HT-29 (cell line): Measurements from ENCODE around the gene ROBO2. TPM values are rescaled to one million over a fixed set of nuclear protein-coding genes. Genes with fewer than 3 reads are reported as not detected.

Experiments used
- DNase-seq: peaks from one replicate; pipeline ENCODE4 v3.0.0-alpha.2; 2015; ENCODE audit warnings: low spot score
- total RNA-seq: library from RNA; depleted of rRNA; stranded (reverse); fragments of >200 nt; shearing (Covaris generic); gene quantifications from 2 replicates; pipeline ENCODE4 v1.2.3, GENCODE V29; 2014

The ROBO2 gene
- total RNA-seq, 1 experiment from 2014 or later = 2.8 TPM

DNA sequence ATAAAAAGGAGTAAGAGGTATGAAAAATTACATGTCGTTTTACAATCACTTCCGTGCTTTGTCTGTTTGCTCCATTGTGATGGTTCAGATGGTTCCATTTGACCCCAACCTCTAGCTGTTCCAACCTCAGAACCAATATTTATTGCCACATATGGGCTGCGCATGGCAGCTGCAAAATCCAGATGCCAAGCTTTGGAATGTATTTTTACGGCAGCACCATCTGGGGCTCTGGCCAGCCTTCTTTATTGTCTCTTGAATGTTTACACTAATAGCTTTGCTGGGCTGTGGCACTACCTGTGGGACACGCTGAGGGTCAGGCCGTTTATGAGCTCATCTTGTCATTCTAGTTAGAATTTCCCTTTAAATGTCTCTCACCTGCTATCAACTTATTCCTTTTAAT is 219.8 kb downstream of the ROBO2 start:
- DNase-seq = no peak

DNA sequence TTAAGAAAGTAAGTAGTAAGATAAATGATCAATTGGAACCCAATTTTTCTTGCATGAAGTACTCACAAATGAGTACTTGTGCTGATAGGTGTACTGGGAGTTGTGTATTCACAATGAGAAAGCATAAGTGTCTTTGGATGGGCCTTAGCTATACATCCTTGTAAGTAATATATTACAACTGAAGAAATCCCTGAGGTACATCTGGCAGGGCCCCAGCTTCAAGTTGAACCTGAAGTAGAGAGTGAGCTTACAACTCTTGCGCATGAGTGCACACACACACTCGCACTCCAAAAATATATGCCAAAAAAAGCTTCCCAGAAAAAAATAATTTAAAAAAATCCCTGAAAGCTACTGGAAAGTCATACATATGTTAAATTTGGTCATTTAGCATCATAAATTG is 222.5 kb downstream of the ROBO2 start:
- no peak for DNase-seq

DNA sequence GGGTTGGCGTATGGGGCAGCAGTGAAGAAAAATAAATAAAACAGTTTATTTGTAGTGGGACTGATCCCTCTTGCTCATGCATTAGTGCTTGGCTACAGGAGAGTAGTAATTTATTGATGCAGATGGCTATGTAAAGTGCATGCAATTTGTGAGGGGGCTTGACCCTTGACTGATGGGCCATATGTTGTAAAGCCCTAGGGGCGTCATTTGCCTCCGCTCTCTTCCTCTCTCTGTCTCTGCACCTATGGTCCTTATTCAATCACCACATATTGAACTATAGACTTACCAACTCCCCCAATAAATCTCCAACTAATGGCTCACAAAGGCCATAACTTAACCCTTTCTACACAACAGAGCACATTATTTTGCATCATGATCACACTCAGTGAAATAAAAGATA is 227.7 kb downstream of the ROBO2 start:
- no peak for DNase-seq

DNA sequence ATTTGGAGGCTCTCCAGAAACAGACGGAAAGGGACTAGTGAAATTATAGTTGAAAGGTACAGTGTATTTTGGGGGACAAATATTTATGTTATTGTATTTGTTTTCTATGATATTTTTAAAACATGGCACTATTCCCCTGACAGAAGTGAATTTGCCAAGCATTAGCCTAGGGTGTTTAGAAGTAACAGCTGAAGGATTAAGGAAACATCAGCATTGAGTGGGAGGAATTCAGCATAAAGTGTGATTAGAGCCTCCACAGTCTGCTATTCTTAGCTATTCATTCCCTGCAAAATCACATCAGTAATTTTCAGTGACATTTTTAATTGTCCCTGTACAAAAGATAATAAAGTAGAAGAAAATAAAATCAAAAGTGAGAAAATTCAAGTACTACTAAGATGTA is 231.4 kb downstream of the ROBO2 start:
- no peak for DNase-seq

DNA sequence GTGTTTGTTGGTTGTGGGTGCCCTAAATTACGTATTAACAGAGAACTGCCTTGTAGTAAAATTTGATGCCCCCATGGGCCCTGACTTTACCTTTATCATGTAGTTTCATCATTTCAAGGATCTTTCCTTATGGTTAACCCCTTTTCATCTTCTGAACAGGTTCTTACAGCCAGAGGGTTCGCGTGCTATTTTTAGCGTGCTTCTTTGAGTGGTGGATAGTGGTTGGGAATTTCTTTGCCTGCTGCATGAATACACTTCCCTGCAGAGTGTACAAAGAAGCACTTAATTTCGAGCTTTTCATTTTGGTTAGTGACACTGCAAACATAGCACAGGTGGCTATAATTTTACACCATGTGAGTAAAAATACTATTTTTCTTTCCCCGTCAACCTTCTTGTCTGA is 231.8 kb downstream of the ROBO2 start:
- DNase-seq = no peak

DNA sequence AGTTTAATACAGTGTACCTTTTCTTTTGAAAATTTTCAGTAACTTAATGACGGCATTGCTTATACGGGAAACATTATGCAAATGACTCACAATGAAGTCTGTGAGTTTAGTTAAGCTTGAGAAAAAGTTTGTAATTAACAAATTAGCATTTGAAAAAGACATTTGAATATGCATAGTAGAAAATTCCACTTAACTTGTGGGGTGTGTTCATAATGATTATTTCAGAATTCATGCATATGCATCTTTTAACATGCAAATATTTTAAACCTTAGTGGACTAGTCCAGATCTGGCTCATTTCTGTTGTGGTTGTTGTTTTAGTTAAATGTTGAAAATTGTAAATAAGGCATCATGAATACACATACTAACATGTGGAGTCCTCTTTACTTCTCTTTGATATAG is 239.4 kb downstream of the ROBO2 start:
- DNase-seq = no peak

DNA sequence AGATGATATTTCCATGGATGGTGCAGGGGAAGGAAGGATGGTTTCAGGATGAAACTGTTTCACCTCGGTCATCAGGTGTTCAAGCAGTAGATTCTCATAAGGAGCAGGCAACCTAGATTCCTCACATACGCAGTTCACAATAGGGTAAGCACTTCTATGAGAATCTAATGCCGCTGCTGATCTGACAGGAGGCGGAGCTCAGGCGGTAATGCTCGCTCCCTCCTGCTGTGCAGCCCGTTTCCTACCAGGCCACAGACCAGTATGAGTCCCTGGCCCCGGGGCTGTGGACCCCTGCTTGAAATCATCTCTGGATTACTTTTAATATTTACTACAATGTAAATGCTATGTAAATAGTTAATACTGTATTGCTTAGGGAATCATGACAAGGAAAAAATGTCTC is 241.8 kb downstream of the ROBO2 start:
- DNase-seq = no peak

DNA sequence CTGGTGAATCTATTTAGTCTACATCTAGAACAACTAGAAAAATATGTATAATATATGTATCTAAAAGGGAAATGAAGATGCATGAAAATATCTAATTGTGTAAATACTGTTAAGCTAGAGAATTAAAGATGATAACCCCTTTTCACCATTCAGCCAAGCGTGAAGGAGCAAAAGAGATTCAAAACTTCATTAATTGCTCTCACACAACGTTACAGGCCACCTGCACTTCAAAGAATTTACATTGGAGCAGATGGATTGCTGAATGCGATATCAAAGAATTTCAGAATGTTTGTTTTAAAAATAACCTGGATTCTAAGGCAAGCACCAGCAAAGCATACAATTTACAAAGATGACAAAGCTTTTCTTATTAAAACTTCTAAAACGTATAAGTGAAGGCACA is 243.2 kb downstream of the ROBO2 start:
- no peak for DNase-seq

DNA sequence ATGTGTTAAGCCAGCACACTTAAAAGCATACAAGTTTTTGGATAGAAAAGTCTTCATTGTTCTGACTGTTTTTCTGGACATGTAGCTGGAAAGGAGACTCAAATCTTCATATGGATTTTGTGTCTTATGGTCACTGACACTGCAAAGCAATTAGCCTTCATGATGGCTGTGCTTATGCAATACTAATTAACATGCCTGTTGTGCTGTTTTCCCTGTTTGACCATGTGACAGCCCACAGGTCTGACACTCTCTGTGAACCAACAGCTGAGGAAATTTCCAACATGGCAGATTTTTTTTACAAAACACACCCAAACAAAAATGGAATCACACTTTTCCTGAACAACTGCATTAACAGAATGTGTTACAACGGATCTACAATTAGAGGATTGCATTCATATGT is 248.4 kb downstream of the ROBO2 start:
- no peak for DNase-seq

DNA sequence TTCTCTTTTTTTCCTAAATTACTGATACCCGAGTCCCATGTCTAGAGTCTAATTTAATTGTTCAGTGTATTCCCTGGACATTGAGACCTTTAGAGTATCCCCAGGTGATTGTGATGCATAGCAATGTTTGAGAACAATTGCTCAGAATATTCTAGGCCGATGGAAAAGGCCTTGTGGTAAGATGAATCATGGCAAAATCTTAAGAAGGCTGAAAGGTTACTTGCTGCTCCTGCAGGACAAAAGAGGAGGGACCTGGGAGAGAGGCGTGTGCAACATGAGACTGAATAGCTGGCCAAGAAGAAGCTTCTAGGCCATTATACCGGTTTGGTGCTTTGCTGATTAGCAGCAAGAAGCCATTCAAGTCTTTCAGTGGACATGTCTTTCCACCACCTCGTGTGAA is 256.6 kb downstream of the ROBO2 start:
- no peak for DNase-seq

DNA sequence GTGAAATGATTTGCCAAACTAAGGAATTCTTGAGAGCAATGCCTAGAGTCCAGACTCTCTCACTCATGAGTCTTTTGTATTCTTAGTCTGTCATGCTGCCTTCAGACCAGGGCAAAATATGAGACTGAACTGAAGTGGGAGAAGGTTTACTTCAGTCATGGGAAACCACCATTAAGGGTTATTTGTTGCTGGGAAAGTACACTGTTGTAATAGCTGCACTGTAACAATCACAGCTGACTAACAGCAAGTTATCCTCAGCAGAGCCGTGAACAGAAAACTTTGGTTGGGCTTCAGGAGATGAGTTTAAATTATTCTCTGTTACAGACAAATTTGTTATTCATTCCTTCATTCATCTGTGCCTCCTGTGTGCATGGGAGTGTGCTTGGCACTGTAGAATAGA is 258.5 kb downstream of the ROBO2 start:
- no peak for DNase-seq

DNA sequence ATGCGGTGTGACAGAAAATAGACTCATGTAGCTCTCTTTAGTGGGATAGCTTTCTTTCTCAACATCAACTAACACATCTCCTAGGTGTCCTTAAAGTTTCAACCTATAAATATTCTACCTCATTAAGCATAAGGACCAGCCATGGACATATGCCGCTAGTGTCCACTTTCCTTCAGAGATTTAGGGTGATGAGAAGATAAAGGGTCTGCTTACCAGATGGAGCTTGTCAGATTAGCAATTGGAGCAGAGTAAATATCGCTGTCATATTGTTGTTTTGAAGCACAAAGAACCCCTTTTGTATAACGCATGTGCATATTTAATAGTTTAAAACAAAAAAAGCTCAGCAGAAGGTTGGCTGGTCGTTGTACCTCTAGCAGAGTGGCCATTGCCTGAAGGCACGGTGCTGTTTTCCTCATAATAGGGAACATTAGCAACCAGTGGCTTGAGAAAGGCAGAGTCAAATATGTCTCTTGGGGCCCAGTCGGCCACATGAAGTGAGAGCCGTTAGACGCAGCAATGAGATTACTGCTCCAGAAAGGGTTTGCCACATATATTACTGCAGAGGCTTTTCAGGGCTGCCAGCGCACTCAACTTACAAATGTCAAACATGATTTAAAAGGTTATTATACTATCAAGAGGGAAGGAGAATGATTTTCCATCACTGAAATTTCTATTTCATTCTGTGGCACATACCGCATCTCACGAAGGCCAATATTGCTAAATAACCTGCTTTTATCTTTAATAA is 264.2 kb downstream of the ROBO2 start:
- DNase-seq = no peak

DNA sequence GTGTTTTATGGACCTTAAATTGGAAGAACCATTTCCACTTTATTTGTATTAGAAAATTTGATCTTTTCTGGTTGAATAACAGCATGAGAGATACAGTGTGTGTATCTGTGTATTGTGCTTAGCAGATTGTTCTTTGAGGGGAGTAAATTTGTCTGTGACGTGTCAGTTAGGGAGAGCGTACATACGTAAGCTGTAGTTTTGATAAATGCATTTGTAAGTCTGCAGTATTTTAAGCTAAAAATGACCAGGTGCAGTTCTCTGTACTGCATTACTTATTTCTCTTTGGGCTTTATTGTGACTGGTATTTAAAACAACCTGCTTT is 264.8 kb downstream of the ROBO2 start:
- DNase-seq = no peak

DNA sequence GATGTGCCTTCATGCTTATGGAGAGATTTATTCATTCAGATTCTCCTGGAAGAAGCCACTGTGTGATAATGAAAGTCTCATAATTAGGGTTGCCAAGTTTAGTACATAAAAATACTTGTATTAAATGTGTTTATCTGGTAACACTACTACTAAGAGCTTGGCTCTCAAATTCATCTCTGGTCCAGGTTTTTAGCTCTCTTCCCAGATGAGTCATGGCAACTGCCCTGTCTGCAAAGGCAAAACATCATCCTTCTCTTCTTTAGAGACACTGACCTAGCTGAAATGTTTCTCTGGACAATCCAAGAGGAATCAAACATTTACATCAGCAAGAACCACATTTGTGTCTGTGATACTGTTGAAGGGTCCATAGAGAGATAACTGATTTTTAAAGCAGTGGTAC is 269.6 kb downstream of the ROBO2 start:
- no peak for DNase-seq

DNA sequence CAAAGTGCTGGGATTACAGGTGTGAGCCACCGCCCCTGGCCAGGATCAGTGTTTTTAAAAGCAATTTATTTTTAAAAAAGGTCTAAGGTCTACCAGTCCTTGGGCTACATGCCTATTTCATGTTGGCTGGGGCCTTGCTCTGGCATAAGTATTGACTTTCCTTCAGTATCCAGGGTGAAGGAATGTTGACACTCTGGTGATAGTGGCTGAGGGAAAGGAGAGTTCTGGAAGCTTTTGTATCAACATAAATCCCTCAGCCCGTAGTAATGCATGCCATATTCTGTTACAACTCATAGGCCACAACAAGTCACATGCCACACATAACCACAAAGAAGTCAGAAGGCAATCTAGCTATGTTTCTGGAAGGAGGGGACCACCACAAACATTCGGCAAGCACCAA is 273.9 kb downstream of the ROBO2 start:
- no peak for DNase-seq

DNA sequence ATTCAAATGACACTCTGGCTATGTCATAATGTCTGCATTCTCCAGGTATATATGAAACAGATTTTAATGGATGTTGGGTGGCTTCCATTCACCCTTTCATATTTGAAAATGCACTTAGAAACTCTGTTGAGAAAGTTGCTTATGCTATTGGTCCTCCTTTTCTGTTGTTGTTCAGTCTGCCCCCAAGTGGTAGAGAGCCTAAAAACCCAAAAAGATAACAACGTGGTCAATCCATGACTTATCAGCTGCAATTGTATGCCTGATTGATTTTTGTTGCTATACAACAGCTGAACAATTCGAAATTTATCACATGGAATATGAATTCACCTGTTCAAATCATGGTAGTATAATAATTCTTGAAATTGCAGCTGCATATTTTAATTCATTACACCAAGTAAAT is 279.8 kb downstream of the ROBO2 start:
- peak; percentile 12 for DNase-seq

DNA sequence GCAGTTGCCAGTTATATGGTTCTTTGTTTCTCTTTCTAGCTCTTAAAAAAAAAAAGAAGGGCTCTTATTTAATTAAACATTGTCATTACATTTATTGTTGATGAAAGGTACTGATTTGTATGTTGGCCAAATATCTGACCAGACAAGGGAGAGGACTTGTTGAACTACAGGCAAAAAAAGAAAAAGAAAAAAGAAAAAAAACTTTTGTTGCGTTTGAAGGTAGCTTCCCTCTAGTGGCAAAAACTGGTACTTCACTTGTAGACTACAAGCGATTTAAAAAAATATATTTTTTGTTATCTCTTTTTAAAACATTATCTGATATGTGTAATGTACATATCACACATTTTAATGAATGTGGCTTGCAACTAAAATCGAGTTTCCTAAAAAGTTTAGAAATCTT is 280.6 kb downstream of the ROBO2 start:
- peak; percentile 49 for DNase-seq

DNA sequence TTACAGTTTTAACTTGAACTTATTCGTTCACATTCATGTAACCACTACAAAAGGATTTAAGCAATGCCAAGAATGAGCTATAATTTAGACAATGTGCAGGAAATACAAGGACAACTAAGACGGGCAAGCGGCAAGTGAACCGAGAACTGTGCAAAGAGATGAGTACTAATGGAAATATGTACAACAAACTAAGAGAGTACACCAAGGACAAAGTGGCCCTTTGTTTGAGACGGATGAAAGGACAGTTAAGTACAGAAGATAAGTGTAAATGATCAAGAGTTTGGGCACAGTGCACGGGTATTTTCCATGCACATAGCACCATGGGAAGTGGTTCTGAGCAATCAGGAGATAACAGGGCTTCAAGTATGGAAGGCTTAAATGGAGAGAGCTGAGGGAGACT is 281.7 kb downstream of the ROBO2 start:
- no peak for DNase-seq

DNA sequence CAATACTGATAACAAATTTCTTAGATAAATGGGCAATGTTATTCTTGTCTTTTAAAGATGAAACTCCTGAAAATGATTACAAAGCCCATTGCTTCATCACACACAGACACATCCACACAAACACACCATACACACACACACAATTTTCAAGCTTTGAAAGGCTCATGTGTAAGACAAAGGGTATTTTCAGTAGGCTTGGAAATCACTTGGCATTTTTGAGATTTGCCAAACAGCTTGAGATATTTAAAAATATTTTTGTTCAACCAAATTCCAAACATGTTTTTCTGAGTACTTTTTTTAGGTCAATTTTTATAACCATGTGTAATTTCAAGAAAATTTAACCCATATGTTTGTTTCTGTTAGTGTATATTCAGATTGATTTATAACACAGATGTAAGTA is 283.7 kb downstream of the ROBO2 start:
- no peak for DNase-seq

DNA sequence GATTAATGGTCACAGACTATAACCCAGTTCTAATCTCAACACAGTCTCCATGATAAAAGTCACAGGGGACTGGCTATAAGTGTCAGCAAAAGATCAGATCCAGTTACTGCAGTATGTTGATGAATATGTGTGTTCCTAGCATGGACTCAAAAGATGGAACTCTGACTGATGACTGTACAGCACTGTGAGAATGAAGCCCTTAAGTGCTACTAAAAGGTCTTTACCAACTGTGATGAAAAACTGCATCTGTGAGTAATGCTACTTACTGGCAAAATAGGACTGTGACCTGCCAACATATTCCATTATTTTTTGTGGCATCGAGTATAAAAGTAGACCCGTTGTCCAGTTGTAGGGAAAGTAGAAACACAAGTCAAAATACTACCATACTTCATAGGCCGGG is 284.2 kb downstream of the ROBO2 start:
- DNase-seq = no peak

DNA sequence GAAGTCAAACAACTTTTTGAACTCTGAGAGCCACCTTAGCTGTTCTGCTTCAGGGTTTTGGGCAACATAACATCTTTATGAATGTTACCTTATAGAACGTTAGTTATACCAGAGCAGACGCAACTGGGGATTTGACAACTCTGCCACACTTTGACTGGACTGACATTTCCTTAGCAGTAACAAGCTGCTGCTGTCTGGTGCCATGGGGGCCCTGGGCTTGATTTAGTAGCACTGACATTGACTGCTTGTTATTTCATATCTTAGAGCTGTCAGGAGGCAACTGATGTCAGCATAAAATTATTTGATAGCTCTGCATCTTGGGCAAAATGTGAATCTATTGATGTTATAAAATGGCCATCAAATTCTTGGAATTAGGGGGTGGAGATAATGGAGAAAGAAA is 285.4 kb downstream of the ROBO2 start:
- DNase-seq = no peak

DNA sequence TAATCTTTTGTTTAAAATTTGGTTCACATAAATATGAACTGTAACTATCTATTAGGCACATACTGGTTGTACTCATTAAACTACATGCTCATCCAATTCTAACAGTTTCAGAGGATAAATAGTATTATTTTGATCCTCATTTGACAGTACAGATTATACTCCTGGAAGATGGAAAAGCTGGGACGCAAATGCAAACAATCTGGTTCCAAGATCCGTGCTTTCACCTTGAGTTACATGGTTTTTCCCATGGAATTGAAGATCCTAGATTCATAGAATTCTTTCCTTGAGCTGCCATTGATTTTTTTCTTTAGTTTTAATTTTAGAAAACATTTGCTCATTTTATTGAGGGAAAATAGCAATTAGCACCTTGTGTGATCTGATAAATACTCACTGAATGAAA is 285.8 kb downstream of the ROBO2 start:
- no peak for DNase-seq

DNA sequence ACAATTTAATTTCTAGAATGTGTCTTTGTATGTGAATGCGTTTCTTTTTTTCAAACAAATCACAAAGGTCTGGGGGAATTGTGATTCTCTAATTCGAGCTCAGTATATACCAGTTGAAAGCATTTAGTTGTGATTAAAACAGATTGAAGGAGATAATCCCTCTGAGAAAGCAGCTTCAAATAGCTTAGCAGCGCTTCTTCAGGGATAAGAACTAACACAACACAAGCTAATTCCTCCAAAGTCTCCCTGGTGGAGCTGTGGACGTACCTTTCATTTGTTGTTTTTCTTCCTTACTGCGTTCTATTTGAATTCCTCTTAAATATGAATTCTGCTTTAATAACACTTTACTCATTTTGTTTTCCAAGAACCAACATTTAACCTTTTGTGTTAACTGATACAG is 286.7 kb downstream of the ROBO2 start:
- no peak for DNase-seq

DNA sequence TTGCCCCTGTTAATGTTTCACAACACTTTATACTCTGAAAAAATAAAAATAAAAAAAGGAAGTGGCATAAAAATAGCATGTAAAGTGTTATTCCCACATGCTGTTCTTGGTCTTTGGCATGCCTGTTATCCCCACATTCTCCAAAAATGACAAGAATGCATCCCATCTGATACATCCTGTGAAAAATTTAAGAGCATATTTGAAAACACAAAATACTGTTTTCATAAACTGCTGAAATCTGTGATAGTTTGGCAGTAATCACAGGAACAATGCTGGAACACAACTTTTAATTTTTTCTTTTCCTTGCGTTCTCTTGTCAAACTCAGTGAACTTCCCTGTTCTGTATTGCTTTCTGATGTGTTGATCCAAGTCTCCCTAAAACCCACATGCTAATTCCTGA is 288.8 kb downstream of the ROBO2 start:
- DNase-seq = no peak
